Measurements from ENCODE around the gene KIF1B.

The KIF1B gene, protein sequence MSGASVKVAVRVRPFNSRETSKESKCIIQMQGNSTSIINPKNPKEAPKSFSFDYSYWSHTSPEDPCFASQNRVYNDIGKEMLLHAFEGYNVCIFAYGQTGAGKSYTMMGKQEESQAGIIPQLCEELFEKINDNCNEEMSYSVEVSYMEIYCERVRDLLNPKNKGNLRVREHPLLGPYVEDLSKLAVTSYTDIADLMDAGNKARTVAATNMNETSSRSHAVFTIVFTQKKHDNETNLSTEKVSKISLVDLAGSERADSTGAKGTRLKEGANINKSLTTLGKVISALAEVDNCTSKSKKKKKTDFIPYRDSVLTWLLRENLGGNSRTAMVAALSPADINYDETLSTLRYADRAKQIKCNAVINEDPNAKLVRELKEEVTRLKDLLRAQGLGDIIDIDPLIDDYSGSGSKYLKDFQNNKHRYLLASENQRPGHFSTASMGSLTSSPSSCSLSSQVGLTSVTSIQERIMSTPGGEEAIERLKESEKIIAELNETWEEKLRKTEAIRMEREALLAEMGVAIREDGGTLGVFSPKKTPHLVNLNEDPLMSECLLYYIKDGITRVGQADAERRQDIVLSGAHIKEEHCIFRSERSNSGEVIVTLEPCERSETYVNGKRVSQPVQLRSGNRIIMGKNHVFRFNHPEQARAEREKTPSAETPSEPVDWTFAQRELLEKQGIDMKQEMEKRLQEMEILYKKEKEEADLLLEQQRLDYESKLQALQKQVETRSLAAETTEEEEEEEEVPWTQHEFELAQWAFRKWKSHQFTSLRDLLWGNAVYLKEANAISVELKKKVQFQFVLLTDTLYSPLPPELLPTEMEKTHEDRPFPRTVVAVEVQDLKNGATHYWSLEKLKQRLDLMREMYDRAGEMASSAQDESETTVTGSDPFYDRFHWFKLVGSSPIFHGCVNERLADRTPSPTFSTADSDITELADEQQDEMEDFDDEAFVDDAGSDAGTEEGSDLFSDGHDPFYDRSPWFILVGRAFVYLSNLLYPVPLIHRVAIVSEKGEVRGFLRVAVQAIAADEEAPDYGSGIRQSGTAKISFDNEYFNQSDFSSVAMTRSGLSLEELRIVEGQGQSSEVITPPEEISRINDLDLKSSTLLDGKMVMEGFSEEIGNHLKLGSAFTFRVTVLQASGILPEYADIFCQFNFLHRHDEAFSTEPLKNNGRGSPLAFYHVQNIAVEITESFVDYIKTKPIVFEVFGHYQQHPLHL (N-terminal part only)

DNA sequence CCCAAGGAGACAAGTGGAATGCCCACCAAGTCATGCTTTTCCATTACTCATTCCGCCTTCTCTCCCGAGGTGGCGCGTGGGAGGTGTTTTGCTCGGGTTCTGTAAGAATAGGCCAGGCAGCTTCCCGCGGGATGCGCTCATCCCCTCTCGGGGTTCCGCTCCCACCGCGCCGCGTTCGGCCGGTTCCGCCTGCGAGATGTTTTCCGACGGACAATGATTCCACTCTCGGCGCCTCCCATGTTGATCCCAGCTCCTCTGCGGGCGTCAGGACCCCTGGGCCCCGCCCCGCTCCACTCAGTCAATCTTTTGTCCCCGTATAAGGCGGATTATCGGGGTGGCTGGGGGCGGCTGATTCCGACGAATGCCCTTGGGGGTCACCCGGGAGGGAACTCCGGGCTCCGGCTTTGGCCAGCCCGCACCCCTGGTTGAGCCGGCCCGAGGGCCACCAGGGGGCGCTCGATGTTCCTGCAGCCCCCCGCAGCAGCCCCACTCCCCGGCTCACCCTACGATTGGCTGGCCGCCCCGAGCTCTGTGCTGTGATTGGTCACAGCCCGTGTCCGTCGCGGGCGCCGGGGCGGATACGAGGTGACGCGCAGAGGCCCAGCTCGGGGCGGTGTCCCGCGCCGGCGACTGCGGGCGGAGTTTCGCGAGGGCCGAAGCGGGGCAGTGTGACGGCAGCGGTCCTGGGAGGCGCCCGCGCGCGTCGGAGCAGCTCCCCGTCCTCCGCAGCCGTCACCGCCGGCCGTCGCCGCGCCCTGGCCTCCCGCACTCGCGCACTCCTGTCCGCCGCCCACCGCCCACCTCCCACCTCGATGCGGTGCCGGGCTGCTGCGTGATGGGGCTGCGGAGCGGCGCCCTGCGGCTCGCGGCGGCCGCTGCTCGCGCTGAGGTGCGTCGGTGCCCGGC lies at the start of gene KIF1B:
KIF1B (plus strand) TSS at position 666 of the 906 bp plus-strand sequence. CDS start 21,759 bp downstream, outside the sequence.
- peak; percentile 93 for DNase-seq

DNA sequence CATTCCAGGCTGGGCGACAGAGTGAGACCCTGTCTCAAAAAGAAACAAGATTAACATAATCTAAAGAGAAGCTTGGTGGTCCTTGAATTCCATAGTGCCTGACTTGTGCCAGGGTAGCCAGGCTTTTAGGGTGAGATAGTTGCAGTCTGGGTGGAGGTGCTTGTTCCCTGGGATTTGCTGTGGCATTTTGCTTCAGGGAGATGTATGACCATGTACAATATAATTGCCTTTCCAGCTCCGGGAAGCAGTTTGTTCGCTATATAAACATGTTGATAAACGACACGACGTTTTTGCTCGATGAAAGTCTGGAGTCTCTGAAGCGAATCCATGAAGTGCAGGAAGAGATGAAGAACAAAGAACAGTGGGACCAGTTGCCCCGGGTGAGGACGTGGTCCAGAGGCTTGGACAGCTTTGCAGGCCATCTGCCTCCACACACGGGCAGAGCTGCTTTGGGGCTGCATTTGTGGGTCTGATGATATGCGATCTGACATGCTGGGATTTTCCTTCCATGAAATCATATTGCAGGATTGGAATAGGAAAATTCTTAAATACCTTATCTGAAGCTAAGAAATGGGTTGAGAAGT lies 49.4 kb upstream of the KIF1B start:
- no peak for DNase-seq

DNA sequence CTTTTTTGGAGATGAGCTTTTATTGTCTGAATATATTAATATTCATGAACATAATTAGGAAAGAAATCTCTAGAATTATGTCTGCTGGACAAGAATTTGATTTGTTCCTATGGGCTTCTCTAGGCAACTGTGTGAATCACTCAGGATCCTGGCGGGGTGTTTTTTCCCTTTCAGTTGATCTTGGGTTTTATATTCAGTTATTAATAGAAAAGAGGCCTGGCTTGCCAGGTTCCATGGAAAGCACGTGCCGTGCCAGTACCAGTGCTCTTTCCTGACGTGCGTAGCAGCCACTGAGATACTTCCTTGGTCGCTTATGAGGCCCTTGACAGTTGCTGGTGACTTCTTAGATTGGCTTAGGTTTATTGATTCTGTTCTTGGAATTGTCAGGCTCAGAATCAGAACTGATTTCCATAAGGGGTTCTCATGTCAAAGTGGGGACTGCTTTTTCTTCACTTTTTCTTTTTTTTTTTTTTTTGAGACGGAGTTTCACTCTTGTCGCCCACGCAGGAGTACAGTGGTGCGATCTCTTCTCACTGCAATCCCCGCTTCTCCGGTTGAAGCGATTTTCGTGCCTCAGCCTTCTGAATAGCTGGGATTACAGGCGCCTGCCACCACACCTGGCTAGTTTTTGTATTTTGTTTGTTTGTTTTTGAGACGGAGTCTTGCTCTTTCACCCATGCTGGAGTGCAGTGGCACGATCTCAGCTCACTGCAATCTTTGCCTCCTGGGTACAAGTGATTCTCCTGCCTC lies 48.7 kb upstream of the KIF1B start:
- no peak for DNase-seq

DNA sequence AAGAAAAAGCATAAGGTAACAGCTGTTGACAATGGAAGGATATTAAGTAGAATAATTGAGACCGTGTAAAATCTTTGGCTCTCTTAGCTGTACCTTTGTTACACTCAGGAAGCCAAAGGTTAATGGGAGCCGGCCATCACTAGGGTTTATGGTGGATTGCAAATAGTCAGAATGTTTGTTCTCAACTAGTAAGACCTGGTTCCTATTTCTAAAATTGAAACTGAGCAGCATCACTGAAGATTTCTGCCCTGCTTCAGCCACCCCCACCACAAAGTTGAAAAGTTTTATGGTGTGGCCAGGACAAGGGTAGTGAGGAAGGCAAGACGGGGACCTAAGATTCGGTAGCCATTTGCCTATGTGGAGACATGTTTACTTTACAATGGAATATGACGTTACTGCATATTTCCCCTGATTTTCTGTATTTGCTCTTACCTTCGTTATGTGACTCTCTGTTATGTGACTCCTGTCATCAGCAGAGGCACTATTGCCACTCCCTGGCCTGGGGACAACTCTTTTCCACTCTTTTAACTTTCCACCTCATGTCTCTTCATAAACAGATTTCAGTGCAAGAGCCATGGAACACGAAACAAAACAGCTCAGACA lies 41.4 kb upstream of the KIF1B start:
- no peak for DNase-seq

DNA sequence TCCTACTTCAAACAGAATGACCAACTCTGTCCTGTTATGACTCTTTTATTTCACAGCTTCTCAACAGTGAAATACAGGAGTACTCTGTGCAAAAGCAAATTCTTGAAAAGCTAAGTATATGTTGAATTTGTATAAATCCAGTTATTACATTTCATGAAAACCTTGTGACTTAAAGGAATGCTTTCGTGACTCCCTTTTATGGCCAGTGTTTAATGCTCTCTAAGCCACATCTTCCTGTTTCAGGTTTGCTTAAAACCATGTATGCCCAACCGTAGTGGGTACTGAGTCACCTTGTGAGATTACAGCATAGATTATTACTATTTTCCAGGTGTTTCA lies 40.2 kb upstream of the KIF1B start:
- no peak for DNase-seq

DNA sequence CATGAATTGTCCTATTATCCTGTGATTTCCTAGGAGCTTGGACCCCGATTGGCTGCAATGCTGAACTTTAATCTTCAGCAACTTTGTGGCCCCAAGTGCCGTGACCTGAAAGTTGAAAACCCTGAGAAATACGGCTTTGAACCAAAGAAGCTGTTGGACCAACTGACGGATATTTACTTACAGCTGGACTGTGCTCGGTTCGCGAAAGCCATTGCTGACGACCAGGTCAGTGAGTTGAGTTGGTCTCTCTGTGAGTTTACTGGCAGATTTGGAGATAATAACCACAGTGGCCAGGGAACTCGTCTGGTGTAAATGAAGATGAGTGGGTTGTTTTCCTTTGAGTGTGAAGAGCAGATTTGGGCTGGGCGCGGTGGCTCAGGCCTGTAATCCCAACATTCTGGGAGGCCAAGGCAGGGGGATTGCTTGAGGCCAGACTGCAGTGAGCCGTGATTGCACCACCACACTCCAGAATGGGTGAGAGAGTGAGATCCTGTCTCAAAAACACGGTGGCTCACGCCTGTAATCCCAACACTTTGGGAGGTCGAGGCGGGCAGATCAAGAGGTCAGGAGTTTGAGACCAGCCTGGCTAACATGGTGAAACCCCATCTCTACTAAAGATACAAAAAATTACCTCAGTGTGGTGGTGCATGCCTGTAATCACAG lies 39.1 kb upstream of the KIF1B start:
- DNase-seq, result no peak

DNA sequence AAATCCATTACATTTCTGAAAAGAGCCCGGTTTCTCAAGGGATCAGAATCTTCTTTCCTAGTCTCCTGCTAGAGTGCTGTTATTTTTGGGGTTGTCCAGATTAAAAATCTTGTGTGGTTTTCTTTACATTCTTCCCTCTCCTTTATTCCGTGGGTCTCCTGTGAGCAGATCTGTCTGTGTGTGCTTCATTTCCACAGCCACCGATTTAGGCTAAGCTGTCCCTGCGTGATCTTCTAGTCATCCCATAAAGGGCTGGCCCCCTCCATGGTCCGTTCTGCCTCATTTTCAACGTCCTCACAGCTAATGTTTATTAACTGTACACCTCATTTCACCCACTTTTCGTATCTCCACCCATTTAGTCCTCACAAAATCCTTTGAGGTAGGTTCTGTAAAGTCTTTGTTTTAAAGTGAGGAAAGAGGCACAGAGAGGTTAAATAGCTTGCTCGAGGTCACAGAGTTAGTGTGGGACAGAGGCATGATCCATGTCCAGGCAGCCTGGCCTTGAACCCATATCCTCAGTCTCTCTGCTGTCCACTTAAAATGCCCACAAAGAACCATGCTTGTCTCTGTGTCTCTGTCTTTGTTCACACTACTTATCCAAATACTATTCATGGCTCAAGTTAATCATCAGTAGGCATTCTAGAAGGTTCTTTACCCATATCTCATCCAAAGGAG lies 38.2 kb upstream of the KIF1B start:
- DNase-seq, result no peak

DNA sequence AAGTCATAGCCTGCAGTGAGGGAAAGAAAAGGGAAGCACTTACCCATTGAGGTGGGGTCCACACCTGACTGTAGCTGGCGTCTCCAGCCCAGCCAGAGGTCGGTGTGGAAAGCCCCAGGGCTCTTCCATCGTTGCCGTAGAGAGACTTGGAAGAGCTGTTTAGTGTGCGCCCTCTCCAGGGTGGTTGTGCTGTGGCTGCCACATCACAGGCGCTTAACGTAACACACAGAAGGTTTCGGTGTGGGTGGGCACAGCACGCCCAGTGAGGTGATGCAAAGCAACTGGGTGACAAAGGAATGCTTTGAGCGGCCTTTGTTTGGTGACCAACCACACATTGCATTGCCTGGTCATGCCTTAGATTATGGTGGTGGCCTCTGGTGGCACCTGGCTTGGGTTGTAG lies 36.8 kb upstream of the KIF1B start:
- DNase-seq, result no peak

DNA sequence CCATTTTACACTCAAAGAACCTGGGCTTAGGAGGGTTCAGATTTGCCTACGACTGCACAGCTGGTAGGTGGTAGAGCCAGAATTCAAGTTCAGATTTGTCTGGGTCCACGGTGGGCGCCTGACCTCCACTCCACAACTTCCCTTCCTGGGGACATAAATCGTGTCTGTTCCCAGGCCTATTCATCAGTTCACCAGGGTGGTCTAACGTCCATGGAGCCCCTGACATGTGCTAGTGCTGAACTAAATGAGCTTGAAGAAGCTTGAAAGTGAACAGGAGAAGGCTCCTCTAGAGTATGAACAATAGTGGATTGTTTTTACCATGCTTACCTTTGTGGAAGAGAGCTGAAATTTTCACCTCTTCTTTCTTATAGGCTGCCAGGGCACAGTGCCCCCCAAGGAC lies 32.5 kb upstream of the KIF1B start:
- no peak for DNase-seq

DNA sequence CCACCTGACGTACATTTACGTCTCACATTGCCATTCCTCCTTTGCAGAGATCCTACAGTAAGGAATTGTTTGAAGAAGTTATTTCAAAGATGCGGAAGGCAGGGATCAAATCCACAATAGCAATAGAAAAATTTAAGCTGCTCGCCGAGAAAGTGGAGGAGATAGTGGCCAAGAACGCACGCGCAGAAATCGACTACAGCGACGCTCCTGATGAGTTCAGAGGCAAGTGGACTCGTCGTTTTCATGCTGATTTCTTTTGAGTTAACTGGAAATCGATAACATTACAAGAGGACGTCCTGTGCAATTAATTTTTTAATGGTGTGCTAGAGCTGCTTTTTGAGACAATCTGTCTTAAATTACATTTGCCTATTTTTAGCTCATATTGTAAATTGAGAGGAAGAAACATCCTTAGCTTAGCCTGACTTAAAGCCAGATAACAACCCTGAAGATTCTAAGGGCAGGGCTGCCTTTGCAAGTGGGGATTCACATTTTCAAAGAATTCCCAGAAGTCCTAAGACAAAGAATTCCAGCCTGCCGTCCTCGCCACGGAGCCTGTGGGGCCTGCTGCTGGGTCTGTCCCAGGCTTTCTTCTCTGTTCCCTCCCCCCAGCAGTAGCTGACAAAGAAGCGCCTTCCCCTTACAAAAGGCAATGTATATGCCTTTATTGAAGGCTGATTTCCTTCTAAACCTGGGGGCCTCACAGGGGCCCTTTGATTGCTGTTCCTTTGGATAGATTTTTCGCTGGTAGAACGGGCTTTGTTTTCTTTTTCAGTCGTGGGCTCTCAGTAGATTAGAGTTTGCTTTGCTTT lies 31.6 kb upstream of the KIF1B start:
- DNase-seq, result no peak

DNA sequence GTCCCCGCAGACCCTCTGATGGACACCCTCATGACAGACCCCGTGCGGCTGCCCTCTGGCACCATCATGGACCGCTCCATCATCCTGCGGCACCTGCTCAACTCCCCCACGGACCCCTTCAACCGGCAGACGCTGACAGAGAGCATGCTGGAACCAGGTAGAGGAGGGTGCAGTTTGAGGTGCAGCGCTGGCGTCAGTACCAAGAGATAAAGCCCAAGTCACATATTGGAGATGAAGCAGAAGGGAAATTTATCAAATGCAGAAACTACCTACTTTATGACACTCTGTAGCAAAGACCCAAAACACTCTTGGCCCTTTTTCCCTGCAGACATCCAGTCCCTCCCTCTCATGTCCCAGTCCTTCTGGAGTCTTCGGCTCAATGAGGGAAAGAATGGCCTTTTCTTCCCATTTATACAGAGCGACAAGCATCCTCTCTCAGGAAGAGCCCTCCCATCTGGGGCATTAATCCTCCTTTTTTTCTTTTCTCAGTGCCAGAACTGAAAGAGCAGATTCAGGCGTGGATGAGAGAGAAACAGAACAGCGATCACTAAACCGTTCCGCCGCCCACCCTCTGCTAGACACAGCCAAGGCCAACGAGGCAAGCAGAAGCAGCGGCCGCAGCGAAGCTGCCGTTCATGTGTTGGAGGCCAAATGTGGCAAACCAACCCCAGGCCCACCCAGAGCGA lies 30.8 kb upstream of the KIF1B start:
- no peak for DNase-seq

DNA sequence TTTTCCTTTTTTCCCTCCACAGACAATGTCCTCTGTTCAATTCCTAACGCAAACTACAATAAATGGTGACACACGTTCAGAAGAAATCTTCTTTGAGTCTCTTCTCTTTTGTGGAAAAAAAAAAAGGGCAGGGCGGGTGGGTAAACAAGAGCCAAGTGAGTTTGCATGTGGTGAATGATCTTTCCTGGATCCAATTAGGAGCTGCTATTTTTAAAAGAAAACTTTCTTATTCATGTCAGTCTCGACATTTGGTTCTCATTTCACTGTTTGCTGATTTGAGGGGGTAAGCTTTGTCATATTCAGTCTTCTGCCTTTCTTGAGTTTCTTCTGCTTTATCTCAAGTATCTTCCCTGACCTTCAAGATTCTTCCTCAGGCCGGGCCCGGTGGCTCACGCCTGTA lies 29.2 kb upstream of the KIF1B start:
- no peak for DNase-seq

DNA sequence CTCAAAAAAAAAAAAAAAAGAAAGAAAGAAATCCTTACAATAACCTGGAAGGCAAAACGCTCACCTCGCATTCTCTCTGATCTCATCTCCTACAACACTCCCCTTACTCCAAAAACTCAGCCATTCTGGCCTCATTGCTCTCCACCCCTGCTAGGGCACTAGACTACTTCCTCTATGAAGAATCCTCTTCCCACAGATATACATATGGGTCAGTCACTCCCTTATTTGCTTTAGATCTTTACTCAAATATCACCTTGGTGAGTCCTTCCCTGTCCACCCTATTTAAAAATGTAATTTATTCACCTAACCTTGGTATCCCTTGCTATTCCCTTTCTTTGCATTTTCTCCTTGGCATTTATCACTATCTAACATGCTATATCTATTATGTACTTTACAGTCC lies 24.6 kb upstream of the KIF1B start:
- DNase-seq, result no peak

DNA sequence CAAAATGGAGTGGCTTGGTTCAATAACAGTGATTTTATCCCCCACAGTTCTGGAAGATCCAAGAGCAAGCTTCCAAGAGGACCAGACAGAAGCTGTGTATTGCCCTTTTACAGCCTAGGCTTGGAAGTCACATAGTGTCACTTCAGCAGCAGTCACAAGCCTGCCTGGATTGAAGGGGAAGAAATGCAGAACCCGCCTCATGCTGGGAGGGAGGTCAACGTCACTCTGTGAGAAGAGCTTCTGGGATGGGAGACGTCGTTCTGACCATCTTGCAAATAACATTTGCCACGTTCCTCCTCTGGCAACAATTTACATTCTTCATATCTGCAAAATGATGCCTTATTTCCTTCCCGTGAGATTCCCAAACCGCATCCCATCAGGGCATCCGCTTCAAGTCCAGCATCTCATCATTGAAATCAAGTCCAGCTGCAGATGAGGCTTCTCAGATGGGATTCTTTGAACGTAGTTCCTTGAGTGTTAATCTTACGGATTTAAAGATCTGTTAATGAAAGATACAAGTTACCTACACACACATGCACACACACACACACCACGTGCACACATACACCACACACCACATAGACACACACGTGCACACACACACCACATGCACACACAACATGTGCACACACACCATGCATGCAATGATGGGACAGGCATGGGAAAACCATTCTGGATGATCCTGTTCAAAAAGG lies 23.9 kb upstream of the KIF1B start:
- DNase-seq, result no peak

DNA sequence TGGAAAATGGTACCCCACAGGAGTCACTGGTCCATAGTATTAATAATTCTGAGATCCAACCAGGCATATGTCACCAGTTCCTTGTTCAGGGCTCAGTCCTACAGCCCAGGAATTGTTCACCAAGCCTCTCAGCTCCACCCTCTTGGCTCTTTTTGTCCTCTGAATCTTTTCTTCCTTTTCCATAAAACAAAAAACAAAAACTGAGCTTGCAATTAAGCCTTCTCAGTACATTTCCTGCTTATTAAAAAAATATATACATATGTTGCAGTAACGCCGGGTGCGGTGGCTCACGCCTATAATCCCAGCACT lies 23.4 kb upstream of the KIF1B start:
- DNase-seq, result no peak

DNA sequence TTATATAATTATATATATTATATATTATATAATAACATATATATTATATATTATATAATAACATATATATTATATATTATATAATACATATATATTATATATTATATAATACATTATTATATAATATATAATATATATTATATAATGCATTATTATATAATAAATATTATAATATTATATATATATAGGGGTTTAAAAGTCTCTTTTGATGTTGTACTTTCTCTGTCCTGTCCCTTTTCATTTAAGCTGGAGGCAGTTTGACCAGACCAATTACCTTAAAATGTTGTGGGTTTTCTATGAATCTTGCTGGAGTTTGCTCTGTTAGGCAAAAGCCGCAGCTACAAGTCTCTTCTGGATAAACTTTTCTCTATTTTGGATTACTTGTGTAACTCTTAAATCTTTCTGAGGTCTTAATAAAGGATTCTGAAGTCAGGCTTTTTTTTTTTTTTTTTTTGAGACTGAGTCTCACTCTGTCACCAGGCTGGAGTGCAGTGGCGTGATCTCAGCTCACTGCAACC lies 22.2 kb upstream of the KIF1B start:
- DNase-seq, result no peak

DNA sequence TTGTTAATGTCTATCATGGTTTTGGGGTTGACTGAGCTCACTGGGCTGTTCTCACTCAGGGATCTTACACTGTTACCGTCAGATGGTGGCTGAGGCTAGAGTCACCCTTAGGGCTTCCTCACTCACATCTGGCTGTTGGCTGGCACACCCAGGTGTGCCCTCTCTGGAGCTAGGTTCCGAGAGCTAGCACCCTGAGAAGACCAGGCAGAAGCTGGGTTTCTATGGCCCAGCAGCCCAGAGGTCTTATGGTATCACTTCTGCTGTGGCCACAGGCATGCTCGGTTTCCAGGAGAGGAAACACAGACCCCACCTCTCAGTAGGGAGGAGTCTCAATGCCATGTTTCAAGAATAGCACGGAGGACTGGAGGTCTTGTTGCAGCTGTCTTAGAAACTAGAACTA lies 20.7 kb upstream of the KIF1B start:
- DNase-seq, result no peak

DNA sequence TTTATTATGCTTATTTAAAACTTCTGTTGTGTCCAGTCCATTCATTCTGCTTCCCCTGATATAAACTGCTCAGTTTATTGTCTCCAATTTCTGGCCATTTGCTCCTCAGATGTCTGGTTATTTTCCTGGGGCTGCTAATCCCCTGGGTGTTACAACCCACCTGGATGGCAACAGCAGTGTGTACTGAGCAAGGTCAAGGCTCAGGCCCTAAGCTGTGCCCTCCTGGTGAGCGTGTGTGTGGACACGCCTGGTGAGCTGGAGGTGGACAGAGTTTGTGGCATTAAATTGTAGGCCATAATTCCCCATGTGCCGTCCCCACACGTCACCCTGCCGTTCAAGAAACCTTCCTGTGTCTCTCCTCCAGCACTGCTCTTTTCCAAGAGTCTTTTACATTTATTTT lies 18.1 kb upstream of the KIF1B start:
- no peak for DNase-seq

Data from activated CD4-positive, alpha-beta T cell treated with anti-CD3 and anti-CD28 coated beads for 1 hour (primary cell).